Hematopoietic multipotent progenitor cell treated with erythropoietin and hydrocortisone succinate and interleukin-3 and kit ligand, for 6 days (in vitro differentiated cells): ENCODE data around the gene AHRR.
"Not testable (repeated sequence)": the region's sequence is repeated elsewhere in the genome, so short reads cannot be mapped to it uniquely, and the experiment has no call there.

Experiments
- DNase-seq: peaks from one replicate; pipeline ENCODE4 v3.0.0-alpha.2; 2015

Gene AHRR

DNA sequence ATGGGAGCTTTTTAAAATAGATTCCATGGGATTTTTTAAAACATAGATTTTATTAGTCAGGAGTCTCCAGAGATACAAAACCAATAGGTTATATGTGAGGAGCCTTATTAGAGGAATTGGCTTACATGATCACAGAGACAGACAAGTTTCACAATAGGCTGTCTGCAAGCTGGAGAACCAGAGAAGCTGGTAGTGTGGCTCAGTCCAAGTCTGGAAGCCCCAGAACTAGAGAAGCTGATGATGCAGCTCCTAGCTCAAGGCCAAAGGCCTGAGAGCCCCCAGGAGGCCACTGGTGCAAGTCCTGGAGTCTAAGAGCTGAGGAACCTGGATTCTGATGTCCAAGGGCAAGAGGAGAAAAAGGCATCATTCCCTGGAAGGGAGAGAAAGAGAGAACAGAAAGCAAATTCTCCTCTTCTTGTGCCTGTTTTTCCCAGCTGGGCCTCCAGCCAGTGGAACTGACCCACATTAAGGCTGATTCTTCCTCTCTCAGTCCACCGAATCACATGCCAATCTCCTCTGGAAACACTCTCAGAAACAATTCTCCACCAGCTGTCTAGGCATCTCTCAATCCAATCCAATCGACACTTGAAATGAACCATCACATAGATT, 59.3 kb downstream of the AHRR start:
- DNase-seq = no peak

DNA sequence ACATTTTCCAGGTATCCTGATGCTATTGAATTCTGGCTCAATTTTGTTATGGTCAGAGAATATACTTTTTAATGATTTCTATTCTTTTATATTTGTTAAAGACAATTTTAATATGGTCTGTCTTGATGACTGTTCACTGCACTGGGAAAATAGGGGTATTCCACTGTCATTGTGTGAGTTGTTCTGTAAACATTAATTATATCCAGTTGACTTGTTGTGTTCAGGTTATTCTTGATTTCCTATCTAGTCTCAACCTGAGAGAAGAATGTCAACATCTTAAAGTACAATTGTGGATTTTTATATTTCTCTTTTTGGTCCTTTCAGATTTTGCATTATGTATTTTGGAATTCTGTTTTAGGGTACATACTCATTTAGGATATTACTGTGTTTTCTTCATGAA, 61.6 kb downstream of the AHRR start:
- DNase-seq = no peak

DNA sequence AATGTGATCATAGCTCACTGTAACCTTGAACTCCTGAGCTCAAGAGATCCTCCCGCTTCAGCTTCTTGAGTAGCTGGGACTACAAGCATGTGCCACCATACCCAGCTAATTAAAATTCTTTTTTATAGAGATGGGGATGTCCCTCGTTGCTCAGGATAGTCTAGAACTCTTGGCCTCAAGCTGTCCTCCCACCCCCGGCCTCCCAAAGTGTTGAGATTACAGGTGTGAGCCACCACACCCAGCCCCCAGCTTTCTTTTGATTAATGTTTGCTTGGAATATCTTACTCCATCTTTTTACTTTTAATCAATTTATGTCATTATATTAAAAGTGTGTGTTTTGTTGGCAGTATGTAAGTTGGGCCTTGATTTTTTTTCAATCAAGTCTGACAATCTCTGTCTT, 62.1 kb downstream of the AHRR start:
- DNase-seq = no peak

DNA sequence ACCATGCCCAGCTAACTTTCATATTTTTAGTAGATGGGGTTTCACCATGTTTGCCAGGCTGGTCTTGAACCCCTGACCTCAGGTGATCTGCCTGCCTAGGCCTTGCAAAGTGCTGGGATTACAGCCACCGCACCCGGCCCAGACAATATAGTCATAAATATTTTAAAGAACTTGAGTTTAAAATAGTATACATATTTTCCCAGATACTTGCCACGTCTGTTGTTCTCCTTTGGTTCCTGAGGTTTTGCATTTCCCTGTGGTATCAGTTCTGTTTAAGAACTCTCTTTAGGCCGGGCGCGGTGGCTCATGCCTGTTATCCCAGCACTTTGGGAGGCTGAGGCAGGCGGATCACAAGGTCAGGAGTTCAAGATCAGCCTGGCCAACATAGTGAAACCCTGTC, 63.1 kb downstream of the AHRR start:
- not testable (repeated sequence) for DNase-seq

DNA sequence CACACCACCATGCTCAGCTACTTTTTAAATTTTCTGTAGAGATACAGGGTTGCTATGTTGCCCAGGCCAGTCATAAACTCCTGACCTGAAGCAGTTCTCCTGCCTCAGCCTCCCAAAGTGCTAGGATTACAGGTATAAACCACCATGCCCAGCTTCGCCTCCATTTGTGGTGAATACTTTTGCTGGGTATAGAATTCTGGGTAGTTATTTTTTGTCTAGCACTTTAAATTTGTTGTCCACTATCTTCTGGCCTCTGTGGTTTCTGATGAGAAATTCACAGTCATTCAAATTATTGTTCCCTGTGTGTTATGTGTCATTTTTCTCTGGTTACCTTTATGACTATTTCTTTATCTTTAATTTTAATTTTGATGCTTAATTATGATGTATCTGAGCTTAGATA, 63.8 kb downstream of the AHRR start:
- DNase-seq = no peak

DNA sequence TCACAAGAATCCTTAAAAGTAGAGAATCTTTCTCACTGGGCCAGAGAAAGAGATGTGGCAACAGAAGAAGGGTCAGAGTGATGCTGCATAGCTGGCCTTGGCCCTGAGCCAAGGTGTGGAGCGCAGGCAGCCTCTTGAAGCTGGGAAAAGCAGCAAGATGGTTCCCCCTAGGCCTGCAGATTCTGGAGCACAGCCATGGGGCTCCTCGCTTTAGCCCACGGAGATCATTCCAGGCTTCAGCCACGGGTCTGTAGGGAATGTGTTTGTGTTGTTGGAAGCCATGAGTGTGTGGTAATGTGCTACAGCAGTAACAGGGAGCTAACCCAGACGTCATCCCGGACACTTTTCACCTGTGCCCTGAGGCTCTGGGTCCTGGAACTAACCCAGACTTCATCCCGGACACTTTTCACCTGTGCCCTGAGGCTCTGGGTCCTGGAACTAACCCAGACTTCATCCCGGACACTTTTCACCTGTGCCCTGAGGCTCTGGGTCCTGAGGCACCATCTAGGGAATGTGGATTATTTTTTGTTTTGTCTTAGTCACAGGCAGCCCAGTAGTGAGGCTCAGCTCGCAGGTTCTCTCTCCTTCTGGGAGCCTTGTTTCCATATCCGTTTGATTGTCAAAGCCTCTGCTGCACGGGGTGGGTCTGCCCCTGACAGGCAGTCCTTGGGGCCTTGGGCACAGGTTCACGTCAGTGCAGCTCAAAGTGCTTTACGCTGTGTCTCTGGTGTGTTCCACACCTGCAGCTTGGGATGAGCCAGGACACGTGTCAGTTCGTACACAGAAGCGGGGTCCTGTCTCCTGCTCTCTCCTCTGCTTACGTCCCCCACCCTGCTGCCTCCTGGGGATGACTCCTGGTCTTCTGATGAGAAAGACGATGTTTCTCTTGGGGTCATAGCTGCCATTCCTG, 65.2 kb downstream of the AHRR start:
- DNase-seq = no peak

DNA sequence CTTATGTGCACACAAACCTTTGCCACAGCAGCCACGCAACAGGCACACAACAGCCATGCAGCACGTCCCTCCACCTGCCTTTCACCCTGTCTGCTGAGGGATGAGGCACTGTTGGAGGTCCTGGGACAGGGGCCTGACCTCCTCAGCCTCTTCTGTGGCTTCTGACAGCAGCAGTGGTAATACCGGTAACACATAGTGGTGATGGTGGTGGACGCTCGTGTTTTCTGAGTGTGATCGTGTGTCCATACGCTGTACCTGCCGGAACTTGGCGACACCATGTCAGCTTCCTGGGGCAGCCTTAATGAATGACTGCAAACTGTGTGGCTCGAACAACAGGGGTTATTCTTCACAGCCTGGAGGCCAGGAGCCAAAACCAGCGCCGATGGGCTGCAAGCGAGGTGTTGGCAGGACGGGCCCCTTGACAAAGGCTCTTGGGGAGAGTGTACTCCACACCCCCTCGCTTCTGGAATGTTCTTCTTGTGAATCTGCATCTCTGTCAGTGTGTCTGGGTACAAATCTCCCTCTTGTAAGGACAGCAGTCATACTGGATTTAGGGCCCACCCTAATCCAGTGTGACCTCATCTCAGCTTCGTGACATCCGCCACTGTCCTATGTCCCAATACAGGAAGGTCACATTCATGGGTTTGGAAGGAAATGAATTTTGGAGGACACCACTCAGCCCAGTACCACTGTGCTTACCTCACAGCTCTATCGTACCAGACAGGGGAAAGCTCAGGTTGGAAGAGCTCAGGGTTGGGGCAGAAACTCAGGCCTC, 66.2 kb downstream of the AHRR start:
- no peak for DNase-seq

DNA sequence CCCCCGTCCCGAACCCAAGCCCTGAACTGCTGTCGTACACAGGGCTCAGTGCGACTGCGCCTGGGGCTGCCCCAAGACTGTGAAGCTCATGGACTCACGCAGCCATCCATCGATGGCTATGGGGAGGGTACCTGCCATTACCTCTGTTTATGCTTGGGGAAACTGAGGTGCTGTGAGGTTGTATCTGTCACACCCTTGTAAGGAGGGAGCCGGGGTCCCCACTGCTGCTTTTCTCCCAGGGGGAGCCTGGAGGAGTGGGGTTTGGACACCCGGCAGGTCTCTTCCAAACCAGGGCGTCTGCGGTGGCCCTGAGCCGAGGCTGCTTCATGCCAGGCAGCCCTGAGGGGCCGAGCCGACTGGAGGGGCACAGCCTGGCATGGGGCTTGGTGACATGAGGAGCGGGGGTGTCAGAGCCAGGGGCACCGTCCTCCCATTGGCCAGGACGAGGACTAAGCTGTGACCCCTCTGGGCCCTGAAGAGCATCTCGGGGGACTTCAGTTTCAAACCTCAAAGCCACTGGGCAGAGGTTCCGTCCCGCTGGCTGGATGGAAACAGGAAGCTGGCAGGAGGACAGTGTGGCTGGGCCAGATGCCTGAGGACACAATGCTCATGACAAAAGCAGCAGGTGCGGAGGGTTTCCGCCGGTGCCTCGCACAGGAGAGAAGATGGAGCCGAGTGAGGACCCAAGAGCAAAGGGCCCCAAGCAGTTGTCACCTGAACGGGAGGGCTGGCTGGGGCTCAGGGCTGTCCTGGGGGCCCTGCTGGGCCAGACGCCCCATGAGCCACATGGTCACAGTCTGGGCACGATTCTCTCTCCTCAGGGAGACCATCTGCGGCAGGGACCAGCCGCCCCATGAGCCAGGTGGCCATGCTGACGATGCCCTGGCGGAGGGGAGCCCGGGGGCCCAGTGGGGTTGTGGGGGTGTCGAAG, 67.0 kb downstream of the AHRR start:
- DNase-seq = no peak

DNA sequence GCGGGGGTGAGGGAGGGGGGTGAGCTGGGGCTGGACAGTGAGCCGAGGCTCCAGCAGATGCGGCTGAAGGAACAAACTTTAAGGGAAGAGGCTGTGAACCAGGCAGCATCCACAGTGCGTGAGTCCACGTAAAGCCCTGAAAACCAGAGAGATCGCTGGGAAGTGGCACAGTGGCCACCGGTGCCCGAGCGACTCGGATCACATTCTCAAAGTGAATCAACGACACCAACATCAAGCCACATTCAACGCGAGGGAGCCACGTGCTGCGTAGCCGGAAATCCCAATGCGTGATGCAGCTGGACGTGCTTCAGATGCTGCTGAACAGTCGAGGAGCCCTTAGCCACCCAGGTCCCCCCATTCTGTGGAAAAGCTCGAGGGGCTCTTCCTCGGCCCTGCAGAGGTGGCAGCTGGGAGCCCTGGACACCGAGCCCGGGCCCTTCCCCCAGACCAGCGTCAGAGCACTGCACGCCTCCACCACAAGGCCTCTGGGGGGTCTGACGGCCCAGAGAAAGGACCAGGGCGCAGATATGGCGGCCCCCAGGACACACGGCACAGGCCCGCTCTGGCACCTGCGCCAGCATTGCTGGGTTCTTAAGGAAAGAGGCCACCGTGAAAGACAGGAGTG, 67.8 kb downstream of the AHRR start:
- no peak for DNase-seq

DNA sequence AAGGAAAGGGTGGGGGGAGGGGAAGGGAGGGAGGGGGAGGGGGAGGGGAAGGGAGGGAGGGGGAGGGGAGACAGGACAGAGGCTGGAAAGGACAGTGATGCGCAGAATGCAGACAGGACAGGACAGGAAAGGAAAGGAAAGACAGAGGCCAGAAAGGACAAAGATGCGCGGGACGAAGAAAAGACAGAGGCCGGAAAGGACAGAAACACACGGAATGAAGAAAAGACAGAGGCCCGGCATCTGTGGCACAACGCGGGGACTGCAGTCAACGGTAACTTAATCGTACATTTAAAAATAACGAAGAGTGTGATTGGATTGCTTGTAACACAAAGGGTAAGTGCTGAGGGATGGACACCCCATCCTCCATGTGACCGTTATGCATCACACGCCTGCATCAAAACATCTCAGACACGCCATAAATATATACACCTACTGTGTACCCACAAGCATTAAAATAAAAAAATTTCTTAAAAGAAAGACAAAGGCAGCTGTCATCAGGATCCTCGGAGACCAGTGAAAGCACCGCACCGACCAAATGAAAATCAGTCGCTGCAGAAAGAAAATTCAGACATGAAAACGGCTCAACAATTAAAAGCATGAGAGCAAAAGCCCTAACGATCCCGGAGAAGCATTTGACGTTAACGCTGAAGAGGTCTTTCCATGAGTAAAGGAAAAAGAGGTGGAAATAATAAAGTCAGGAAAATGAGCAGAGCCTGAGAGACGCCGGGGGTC, 68.5 kb downstream of the AHRR start:
- no peak for DNase-seq

DNA sequence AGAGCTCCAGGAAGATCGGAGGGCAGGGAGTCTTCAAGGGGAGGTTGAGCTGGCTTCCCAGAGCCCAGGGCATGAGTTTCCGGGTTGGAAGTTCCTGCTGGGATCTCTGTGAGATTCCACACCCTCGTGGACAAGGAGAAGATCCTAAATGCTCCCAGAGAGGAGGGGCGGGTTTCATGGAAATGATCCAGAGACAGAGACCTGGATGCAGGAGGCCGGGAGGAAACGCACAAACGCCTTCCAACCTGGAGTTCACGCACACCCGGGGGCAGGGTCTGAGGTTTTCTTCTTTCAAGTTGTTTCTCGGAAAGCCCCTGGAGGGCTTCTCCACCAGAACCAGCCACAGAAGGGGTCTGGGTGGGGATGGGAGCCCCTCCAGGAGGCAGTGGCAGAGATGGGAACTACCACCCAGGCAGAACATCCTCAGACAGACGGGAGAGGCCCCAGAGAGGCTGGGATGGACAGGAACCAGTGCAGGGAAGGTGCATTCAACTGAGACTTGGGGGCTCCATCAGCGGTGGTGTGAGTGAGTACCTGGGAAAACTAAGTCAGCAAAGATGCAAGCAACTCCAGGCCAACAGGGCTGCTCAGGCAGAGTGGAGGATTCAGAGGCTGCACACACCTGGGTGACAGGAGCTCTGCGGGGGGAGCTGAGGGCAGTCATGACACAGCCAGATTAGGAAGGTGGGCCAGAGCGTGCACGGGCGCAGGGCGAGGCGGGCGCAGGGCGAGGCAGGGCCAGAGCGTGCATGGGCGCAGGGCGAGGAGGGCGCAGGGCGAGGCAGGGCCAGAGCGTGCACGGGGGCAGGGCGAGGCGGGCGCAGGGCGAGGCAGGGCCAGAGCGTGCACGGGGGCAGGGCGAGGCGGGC, 69.3 kb downstream of the AHRR start:
- DNase-seq = no peak

DNA sequence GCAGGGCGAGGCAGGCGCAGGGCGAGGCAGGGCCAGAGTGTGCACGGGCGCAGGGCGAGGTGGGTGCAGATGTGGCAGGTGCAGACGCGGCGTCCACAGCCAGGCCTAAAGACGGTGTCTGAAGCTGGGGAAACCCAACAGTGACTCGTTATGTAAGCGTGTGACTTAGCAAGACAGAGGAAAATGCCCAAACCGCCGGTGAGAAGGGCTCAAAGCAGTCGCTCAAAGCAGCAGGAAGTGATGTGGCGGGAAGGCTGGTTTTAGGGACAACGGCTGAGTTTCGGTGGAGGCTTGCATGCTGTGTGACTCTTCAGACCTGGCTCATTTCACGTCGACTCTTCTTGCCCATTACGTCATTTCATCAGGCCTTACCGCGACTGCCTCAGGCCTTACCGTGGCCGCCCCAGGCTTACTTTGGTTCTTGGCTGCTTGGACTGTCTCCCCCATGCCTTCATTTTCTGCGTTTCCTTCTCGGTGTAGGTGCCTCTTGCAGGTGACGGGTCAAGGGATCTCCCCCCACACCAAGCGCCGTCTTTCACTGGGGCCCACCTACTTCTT, 71.0 kb downstream of the AHRR start:
- peak; percentile 81 for DNase-seq

DNA sequence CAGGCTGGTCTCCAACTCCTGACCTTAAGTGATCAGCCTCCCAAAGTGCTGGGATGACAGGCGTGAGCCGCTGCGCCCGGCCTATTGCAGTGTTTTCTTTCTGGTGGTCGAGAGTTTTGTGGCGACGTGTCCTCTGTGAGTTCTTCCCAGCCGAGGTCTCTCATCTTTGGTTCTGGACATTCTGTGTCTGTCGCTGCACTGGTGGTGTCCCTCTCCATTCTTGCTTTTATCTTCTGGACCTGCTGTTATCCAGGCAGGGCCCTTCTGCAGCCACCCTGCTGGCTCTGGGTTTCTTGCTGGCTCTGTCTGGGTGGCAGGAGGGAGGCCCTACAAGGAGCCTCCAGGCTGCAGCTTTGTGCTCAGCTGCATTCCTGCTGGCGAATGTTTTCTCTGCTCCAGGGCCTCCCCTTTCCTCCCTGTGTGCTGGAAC, 72.3 kb downstream of the AHRR start:
- no peak for DNase-seq

DNA sequence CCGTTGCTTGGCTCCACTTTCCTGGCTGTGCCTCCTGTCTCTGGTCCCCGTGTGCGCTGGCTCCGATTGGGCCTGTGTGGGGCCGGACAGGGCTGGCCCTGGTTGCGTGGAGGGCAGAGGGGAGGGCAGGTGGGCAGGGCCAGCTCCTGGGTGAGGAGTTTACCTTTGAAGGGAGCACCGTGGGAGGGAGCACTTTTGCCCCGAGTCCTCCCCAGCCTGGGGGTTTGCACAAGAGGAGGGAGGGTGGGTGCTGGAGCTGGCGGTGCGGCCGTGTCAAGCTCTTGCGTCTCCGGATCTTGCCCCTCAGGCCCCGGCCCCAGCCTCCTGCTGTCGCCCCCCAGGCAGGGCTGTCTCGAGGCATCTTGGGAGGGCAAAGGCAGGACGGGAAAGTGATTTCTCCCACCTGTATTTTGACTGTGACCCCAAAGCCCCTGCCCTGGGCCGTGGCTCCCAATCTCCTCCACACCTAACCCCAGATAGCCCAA, 73.2 kb downstream of the AHRR start:
- DNase-seq = no peak

DNA sequence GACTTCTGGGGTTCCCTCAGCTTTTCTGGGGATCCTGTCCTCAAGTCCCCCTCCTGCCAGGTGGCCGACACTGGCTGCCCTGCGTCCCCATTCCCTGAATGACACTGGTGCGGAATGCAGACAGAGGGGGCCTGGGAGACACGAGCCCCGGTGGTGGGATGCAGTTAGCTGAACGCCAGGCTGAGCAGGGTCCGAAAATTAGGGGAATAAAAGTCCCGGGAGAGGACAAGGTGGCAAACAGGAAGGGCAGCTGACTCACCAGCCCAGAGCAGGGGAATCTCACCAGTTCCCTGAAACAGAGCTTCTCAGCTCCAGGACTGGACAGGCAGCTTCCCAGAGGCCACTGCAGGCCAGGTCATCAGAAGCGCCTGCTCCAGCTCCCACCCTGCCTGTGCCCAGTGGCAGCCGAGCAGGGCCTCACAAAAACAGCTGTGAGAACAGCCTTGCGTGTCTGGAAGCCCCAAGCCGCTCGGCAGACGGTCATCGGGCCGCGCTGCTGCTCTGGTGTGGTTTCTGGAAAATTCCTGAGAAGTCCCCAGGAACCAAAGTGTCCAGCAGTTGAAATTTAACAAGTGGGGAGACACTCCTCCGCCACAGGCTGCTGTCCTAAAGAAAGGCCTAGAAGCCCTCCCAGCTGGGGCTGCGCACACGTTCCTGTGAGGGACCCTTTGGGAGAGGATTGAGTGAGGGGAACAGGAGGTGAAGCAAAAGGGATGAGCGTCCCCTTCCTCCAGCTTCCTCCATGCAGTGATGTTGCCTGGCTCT, 73.8 kb downstream of the AHRR start:
- DNase-seq = no peak

DNA sequence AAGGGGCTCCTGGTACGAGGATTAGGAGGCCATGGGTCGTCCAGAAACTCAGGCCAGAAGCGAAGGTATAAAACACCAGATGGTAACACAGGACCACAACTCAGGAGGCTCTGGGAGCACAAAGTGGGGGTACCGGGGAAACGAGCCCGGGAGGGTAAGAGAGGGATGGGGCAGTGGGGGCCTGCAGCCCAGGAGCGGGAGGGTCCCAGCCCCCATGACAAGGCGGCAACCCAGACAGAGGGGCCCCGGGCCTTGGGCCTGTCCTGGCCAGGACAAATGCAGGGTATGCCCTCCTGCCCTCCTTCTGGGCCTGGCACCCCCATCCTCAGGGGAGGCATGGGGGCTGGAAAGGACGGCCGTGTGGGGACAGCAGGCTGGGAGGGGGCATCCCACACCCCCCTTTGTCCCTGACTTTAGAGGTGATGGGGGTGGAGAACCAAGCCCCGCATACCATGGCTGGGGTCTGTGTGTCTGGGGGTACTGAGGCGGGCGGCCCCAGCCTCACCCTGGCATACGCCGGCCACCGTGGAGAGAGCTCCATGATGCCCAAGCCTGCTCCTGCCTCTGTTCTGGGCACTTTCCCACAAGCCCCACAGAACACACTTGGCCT, 74.5 kb downstream of the AHRR start:
- DNase-seq = no peak

DNA sequence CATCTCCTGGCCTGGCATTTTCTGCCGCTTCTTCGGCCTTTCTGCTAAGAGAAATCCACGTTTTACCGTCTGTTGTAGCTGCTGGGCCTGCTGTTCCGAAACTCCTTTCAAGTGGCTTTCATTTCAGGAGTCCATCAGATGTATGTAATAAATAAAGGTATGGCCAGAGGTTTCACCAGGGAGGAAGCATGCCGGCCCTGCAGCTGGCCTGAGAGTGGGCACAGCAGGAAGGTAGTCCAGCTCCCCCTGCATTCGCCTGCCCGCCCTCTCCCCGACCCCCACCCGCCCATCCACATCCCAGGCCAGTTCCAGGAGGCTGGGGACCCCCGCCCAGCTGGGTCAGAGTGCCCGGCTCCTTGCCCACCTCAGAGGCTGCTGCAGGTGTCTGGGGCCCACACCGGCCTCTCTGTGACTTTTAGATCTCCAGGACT, 75.0 kb downstream of the AHRR start:
- DNase-seq = no peak

DNA sequence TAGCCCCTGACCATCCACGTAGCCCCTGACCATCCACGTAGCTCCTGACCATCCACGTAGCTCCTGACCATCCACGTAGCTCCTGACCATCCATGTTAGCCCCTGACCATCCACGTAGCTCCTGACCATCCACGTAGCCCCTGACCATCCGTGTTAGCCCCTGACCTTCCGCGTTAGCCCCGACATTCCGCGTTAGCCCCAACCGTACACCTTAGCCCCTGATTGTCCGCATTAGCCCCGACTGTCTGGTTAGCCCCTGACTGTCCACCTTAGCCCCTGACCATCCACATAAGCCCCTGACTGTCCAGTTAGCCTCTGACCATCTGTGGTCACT, 76.6 kb downstream of the AHRR start:
- not testable (repeated sequence) for DNase-seq
